CD4-positive, alpha-beta T cell treated with Interleukin-12 subunit alpha and Interleukin-12 subunit beta, for 1 hour (primary cell): ENCODE data around the gene DNAAF8.
"Not testable (repeated sequence)": the region's sequence is repeated elsewhere in the genome, so short reads cannot be mapped to it uniquely, and the experiment has no call there.

ENCODE experiments used
- DNase-seq: peaks from one replicate; pipeline ENCODE4 v3.0.0-alpha.2; 2020

The DNAAF8 gene

GRCh38 chr16:4754865-4755264 is 20.5 kb downstream of the DNAAF8 start:
- DNase-seq: no peak

GRCh38 chr16:4755687-4756086 is 21.4 kb downstream of the DNAAF8 start:
- DNase-seq: no peak

GRCh38 chr16:4760221-4760910 is 26.0 kb downstream of the DNAAF8 start:
- DNase-seq: no peak

GRCh38 chr16:4762205-4762604 is 27.9 kb downstream of the DNAAF8 start:
- no peak for DNase-seq

GRCh38 chr16:4763791-4764190 is 29.5 kb downstream of the DNAAF8 start:
- no peak for DNase-seq

GRCh38 chr16:4765511-4766474 is 31.5 kb downstream of the DNAAF8 start:
- DNase-seq: no peak

GRCh38 chr16:4766875-4767628 is 32.7 kb downstream of the DNAAF8 start, which contains the start of gene ZNF500:
Gene ZNF500 (minus strand): TSS chr16:4767162. CDS start chr16:4765978, 1,184 bp downstream.
- DNase-seq: peak; percentile 97

GRCh38 chr16:4767872-4768548 is 33.7 kb downstream of the DNAAF8 start:
- DNase-seq: peak; percentile 27

- DNase-seq: peak; percentile 89
Measured at GRCh38 chr16:4768549-4769305, 34.4 kb downstream of the DNAAF8 start.

- DNase-seq: no peak
Measured at GRCh38 chr16:4769306-4769638, 34.9 kb downstream of the DNAAF8 start.

- DNase-seq: no peak
Measured at GRCh38 chr16:4771646-4772045, 37.3 kb downstream of the DNAAF8 start.

GRCh38 chr16:4772351-4772750 is 38.0 kb downstream of the DNAAF8 start:
- no peak for DNase-seq

GRCh38 chr16:4775005-4775404 is 40.7 kb downstream of the DNAAF8 start:
- DNase-seq: no peak

- DNase-seq: no peak
Measured at GRCh38 chr16:4776141-4776705, 41.9 kb downstream of the DNAAF8 start.

- DNase-seq: no peak
Measured at GRCh38 chr16:4777339-4778049, 43.2 kb downstream of the DNAAF8 start.

- no peak for DNase-seq
Measured at GRCh38 chr16:4778050-4778392, 43.7 kb downstream of the DNAAF8 start.

GRCh38 chr16:4780235-4780634 is 45.9 kb downstream of the DNAAF8 start:
- no peak for DNase-seq

GRCh38 chr16:4783251-4783950 is 49.1 kb downstream of the DNAAF8 start:
- no peak for DNase-seq

GRCh38 chr16:4783951-4784336 is 49.6 kb downstream of the DNAAF8 start:
- no peak for DNase-seq

- not testable (repeated sequence) for DNase-seq
Measured at GRCh38 chr16:4784444-4784987, 50.2 kb downstream of the DNAAF8 start.
